Lower leg skin (tissue), 3 donors: ENCODE data around the gene TGFBI.

Experiments used
- CTCF ChIP-seq, 3 donors: fragments of 450-650 bp; IDR thresholded peaks; one replicate each; pipeline ENCODE4 v1.5.1; 2016; ENCODE audit warnings: antibody characterized with exemption in 3 of 3, mild to moderate bottlenecking in 3 of 3, moderate library complexity in 2 of 3
- POLR2A ChIP-seq, 2 donors: fragments of 450-650 bp; IDR thresholded peaks; one replicate each; pipeline ENCODE4 v1.6.1; 2016 to 2017; ENCODE audit warnings: antibody characterized with exemption in 2 of 2, mild to moderate bottlenecking in 1 of 2, moderate library complexity in 1 of 2

- TF ChIP-seq POLR2A (IDR thresholded peaks at IDR 0.05) (no peak), CTCF (IDR thresholded peaks at IDR 0.05) (no peak)
Measured at GRCh38 chr5:136016945-136017530, 11.8 kb upstream of the TGFBI start.
